GM19438 (cell line): ENCODE measurements around the gene TNS1.

Source experiments
- ATAC-seq: cut with Tn5 transposase; IDR thresholded peaks from one replicate; pipeline ENCODE4 v1.9.1; 2021; ENCODE audit warnings: low read depth; ENCODE audit not compliant: unreplicated experiment

Gene TNS1

DNA sequence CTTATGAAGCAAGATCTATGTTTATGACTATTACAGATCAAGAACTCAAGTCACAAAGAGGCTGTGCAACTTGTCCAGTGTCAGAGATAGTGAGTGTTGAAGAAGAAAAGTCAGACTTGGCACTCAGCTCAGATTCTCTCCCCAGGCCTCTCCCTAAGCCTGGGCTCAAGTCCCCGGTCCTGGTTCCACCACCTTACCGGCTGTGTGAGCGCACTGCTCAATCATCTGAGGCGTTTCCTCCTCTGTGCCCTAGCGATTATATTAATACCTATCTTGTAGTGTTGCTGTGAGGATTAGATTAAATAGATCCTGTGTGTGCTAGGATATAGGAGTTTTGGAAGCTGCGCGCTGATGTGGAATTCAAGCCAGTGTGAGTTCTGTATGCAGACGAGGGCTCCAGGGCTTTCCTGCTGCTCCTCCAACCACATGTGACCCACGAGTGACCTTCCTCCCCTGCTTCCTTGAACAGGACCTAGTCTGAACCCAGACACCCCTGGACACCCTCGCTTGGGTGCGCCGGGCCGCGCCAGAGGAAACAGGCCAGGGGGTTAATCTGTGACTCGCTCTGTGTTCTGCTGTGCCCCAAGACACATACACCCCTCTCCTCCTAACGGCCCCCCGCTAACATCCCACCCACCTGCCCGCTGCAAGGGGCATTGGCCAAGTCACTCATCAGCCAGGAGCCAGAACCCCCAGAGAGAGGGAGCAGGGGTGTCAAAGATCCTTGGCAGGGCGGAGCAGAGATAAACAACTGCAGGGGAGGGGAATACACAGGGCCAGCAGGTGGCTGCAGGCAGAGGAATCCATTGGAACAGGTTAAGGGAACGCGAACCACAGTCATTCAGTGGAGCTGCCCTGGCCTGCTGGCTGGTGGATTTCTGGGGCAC is 38.3 kb downstream of the TNS1 start:
- ATAC-seq: no peak

- no peak for ATAC-seq
Observed at GRCh38 chr2:217960351-217960750, 42.4 kb downstream of the TNS1 start.

DNA sequence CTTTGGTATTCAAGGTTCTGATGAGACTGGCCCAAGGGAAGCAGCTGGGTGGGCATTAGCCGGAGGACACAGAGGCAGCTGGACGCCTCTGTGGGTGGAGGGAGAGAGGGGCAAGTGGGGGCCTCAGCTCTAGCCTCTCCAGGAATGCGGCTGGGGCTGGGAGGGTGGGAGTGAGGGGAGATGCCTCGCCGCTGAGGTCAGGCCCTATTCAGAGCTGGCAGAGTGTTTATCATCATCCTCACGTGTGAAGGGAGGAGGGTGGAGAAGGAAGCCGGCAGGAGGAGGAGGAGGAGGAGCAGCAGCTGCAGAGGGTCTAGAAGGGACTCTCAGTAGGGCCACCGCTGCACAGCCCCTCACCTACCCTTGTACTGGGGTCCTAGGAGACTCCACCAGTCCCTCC is 43.1 kb downstream of the TNS1 start:
- ATAC-seq: no peak

- no peak for ATAC-seq
Observed at GRCh38 chr2:217958884-217959225, 43.9 kb downstream of the TNS1 start.

DNA sequence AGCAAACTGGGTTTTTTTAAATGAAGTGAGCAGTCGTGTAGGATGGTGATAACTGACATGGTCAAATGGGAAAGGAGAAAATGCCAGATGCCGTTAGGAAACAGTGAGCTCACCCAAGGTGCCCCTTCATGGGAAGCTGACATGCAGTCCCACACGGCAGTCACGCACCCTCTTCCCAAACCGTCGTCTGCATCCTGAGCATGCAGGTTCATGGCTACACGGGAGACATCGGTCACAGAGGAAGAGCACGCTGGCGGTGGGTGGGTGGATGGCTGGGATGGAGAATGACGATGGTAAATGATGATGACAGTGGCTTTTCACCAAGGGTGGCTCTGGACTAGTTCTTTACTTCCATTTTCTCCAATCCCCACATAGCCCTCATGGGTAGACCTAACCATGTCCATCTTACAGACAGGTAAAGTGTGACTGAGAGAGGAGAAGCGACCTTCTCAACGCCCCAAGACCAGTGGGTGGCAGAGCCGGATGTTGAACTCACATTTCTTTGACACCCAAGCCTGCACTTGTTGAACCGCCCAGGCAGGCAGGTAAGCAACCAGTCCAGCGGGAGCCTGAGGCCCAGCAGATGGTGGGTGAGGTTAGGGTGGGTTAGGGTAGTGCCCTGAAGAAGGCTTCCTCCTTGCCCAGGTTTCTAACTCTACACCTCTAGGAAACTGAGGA is 44.5 kb downstream of the TNS1 start:
- ATAC-seq: no peak

DNA sequence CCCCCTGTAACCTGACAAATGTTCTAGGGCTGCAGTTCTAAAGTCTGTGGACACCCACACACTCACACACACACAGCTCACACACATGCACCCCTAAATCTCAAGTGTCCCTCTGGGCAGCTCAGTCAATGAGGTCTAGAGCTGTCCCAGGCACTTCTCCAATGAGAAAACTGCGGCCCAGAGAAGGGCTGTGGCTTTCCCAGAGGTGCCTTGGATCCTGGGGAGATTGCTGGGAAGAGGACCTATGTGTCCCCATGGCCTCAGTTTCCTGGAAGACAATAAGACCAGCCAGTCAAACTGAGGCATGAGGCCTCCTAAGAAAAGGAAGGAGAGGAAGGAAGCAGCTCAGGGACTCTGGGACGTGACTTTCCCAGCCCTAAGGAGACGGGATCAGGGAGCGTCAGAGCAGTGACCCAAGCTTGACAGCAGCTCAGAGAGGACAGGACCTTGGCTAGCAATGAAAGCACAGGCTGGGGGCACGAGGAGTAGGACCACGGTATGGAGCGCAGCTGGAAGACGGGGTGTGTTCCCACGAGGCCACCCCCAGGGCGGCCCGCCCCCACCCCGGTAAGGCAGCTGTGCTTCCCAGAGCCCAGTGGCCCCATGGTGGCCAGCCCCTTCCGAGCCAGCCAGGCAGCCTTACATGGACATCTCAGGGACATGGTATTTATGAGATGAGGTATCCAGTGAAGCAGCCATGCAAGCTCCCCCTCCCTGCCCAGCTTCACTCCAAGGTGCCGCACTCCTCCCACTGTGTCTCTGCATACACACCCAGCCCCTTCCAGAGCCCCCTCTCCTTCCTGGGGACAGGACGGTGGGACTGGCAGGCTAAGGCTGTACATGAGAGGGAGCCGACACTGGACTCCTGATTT is 46.0 kb downstream of the TNS1 start:
- ATAC-seq: no peak

DNA sequence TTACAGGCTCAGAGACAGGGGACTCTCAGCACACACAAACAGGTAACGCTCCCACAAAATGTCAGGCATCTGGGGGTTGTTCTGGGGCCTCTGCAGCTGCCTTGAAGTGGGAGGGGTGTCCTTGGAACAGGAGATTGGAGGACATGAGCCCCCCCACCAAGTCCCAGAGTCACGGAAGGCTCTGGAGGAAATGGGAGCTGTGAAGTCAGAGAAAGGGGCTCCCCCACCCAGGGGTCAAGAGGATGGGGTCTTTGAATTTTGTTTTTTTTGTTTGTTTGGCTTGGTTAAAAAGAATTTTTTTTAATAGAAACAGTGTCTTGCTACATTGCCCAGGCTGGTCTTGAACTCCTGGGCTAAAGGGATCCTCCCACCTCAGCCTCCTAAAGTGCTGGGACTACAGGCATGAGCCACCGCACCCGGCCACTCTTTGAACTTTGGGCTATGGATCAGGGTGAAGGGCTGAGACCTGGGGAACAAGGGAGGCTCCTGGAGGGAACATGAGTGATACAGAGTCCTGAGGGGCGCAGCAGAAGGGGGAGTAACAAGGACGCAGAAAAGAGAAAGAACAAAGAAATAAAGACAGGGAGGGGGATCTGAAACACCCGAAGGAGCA is 46.8 kb downstream of the TNS1 start:
- ATAC-seq: no peak

DNA sequence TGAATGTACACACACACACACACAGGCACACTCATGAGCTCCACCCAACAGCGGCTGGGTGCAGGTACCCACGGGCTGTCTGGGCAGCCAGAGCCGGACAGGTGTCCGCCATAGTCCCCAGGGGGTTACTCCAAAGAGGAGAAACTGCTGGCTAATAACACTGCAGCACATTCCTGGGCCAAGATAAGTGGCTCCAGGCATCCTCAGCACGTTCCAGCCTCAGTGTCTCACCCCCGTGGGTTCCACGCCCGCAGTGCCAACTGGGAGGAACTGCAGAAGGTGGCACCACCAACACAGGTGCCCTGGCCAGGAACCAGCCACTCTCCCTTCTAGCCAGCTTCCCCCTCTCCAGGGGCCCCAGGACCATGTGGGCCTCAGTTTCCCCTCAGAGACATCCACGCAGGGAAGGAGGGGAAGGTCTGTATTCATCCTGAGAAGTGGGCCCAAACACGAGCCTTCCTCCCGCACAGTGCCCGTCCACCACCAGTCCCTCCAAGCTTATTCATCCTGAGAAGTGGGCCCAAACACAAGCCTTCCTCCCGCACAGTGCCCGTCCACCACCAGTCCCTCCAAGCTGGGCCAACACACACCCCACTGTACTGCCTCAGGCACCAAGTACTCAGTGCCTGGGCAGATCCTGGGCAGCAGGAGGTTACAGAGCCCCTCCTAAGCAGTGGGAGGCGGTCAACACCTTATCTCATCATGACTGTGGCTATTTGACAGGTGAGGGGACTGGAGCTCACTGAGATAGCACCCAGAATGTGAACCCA is 47.6 kb downstream of the TNS1 start:
- no peak for ATAC-seq

GRCh38 chr2:217954469-217954868 is 48.3 kb downstream of the TNS1 start:
- no peak for ATAC-seq

DNA sequence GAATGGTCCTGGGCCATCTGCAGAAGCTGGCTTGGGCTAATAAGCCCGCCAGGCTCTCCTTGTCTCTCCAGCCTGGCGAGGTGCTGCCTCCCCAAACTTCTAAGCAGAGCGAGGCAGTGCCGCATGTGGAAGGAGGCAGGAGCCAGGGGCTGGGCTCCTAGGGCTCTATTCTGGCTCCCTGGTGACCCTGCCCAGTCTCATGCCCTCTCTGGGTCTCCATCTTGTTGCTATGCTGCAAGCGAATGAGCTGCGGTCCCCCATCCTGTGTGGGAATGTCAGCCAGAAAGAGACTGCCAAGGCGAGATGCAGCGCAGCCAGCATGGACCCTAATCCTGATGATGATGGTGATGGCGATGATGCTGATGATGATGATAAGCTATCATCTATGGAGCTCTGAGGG is 48.7 kb downstream of the TNS1 start:
- no peak for ATAC-seq

DNA sequence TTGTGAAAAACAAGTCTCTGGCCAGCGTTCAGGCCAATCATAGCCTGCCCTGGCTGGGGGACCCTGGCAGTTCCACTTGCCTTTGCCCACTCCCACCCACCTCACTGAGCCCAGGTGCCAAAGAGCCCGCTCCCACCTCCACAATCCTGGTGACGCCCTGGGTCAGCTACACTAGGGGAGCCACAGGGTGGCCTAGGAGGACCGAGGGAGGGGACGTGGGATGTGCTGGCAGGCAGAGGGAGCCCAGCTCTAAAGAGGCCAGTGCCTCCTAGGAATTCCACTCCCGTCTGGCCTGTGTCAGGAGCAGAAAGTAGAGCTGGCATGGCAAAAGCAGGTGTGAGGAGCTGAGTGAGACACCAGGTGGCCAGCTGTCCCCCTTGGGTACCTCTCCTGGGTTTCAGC is 49.3 kb downstream of the TNS1 start:
- no peak for ATAC-seq

GRCh38 chr2:217953011-217953481 is 49.7 kb downstream of the TNS1 start:
- no peak for ATAC-seq

- ATAC-seq: no peak
Observed at GRCh38 chr2:217952409-217952808, 50.4 kb downstream of the TNS1 start.

GRCh38 chr2:217951521-217952247 is 51.1 kb downstream of the TNS1 start:
- ATAC-seq: no peak

DNA sequence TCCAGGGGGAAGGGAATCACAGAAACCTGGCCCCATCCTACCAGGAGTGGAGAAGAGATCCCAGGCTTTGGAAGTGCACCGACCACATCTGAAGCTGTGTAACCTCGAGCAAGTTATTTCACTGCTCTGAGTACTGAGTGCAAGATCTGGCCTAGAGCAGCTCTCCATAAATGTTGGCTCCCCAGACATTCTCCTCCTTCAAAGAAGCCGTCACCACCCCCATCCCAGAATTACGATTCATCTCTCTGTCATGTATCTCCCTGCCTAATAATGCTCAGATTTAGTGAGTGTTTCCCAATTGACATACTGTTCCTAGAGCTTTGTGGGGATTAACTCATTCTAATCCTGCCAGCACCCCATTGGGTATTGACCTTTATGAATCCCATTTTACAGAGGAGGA is 51.7 kb downstream of the TNS1 start:
- no peak for ATAC-seq

DNA sequence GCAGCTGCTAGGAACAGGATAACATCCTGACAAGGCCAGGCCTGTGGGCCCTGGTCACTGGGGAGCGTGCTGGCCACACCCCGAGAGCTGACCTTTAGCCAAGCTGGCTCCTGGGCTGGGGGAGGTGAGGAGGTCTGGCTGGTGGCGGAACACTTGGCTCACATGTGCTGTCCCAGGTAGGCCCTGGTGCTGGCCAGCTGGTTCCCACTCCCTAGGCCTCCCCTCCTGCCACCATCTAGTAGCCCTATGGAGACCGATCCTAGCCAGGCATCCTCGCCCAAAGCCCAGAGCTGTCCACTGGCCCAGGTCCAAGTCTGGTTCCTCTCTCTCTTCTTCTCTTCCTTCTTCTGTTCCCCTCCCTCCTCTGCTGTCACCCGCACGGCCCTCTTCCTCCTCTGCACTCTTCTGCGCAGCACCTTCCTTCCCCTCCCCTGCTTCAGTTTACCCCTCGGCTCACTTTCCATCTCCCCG is 52.4 kb downstream of the TNS1 start:
- ATAC-seq: no peak

GRCh38 chr2:217949447-217949846 is 53.3 kb downstream of the TNS1 start:
- no peak for ATAC-seq

DNA sequence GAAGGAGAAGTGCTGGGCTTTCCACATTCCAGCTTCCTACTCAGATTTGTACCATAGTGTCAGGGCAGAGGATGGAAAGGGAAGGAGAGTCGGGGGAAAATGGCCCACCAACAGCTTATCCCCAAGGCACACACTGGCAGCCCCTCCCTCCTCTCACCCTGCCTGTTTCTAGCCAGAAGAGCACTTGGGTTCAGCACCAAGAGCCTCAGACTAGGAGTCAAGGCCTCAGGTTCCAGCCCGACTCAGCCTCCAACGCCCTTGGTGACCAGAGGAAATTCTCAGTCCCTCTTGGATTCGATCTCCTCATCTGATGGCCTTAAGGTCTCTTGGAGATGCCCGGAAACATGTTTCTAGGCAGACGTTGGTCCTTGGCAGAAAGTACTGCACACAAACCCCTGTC is 53.9 kb downstream of the TNS1 start:
- no peak for ATAC-seq

DNA sequence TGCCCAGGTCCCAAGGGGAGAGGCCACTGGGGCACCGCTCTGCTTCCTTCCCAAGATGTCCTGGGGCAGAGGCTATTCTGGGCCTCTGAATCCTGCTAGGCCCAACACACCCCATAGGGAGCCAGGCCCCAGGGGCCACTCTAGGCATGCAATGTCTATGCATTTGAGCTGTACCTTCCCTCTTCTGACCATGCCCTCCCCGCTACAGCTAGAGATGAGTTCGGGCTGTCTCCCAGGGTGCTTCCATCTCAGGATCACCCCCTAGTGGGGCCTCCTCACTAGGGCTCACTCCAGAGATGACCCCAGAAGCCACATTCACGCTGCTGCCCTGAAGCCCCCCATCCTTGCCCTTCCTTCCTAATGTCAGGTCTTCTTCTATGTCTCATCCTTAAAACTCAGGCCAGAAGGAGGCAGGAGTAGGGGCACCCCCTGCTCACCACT is 54.4 kb downstream of the TNS1 start:
- ATAC-seq: no peak
